AG08396 (cell line): Measurements from ENCODE around the gene SH3RF3.

Experiments
- DNase-seq: peaks from one replicate; pipeline ENCODE4 v3.0.0; 2012; ENCODE audit warnings: low spot score, mixed read lengths

SH3RF3 gene

DNA sequence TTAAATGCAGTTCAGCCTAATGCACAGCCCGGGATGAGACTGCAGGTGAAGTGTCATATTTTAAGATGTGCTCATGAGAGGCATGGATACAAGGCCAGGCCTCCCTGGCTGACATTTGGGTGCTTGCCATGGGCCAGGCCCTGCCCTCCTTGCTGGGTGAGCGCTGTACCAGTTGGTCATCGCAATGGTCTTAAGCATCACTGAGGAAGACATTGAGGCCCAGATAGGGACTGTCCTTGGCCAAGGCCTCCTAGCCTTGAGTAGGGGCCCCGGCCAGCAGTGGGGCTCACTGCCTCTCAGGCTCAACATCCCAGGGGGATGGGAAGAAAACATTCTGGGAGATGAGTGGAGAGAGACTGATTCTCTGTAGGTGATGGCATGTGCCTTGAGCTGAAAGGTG is 184.3 kb downstream of the SH3RF3 start:
- DNase-seq: no peak

DNA sequence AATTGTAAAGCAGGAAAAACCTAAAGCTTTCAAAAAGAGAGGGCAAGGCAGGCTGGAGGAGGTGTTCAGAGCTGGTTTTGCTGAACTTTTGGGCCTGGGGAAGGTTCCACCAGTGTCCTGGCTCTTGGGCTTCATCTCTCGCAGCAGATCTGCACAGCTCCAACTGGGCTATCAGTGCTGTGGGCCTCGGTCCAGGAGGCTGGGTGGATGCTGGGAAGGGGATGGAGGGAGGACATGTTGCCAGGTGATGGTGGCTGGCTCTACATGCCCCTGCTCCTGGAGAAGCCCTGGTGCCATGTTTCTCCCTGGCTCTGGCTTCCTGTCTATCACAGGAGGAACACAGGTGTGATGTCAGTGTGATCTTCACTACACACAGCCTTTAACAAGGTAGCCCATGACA is 187.1 kb downstream of the SH3RF3 start:
- no peak for DNase-seq

DNA sequence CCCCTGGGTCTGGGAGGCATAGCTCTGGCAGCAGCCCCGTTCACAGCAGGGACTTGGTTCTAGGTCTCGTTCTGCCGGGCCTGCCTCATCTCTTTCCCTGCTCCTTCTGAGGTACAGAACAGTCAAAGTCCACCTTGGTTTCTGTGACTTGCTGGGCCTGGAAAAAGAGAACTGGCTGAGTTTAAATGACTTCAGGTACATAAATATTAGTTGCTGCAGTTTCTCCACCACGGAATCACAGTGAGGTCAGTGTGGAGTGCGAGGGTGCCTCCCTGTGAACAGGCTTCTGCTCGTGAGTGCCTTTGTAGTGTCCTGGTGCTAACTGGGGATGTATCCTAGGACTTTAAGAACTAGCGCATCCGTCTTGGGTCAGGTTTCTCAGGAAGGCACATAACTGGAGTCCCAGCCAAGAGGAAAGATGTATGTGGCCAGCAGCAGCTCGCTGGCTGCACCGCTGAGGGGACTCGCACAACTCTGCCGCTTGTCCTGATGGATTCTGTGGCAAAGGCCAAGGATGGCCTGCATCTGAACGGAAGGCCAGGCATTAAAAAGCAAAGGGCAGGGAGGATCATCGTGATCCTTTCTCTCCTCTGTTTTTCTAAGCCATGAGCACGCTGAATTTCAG is 188.6 kb downstream of the SH3RF3 start:
- DNase-seq: no peak

DNA sequence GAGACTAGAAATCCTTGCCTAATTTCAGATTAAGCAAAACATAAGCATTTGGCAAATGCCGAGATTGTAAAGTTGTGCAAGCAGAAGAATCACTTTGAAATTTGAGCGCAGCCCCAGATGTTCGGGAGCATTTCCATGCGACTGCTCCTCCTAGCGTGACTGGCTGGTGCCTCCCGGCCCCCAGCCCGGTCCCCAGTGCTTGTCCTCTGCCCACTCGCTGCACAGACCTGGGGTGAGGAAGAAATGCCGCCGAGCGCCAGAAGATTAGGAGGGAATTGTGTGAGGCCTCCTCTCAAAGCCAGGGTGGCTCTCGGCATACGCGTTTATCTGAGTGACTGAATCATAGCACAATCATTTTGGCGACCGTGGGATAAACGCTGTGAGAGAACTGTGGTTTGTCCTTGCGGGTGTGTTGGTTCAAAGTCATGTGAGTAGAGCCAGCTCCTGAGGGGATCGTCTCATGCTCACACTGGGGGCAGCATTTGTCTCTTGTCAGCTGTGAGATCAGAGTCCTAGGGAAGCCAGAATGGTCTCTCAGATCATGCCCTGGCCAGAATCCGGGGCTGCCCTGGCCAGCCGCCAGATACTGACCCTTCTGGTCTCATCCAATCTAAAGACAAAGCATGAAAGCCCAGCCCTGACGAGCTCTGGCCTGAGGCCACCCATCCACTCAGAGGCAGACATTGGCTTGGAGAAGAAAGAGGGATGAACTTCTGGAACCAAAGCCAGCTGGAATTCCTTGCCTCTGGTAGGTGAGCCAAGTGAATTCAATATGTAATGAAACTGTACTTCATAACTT is 189.3 kb downstream of the SH3RF3 start:
- peak; percentile 82 for DNase-seq

DNA sequence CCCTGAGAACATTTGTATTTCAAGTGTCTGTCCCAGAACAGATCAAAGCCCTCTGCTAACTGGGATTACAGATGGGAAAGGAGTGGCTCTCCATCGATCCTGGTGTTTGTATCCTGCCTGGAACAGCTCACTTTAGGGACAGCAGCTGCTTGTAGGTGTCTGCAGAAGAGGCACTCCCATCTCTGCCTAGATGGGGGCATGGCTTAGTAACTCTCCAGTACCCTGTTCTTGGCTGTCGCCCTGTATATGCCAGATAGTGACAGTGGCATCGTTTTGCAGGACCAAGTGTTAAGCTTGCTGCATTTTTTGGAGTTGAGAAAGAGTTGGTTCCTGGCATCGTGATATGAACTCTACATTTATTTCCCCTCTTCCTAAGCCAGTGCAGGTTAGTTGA is 189.9 kb downstream of the SH3RF3 start:
- no peak for DNase-seq

DNA sequence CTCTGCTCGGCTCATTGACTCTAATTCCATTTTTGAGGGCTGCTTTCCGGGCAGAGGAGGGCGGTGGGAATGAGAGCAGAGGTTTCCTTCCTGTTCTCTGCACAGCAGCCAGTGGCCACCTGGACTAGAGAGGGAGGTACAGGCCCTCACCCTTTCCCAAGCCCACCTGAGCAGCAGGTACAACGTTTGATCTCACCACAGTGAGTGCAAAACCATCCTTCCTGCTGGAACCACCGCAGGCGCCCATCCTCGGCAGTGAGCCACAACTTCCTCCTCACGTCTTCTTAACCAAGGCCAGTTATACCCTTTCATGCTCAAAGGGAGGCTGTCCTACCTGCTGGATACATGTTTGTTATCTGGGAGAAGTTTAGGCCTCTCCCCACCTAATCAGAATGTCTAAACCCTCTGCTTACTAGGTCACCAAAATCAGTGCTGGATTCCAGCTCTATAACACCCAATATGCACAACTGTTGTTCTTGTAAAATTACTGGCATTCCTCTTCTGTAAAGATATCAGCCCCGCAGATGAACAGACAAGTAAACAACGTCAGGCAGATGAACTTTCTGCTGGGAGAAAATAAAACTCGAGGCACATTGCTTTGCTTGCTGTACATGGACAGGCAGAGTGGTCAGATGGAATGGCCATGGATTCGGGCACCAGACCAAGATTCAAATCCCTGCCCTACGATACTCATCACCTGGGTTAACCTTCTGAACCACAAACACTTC is 191.4 kb downstream of the SH3RF3 start:
- DNase-seq: no peak

DNA sequence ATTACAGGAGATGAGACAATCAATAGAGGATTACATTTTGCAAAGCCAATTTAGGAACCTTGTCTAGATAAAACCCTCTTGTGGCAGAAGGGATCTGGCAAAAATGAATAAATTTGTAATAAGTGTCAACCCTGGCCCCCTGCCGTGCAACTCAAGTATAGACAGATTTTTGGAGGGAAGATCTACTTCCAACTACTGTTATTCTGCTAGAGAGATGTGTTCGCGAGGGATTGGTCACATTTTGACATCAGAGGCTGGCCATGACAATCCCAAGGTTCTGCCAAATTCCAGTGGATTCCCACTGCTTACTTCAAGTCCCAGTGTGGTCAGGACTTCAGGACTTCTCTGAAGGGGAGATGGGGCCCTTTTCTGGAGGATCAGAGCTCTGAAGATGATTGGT is 192.6 kb downstream of the SH3RF3 start:
- peak; percentile 35 for DNase-seq

DNA sequence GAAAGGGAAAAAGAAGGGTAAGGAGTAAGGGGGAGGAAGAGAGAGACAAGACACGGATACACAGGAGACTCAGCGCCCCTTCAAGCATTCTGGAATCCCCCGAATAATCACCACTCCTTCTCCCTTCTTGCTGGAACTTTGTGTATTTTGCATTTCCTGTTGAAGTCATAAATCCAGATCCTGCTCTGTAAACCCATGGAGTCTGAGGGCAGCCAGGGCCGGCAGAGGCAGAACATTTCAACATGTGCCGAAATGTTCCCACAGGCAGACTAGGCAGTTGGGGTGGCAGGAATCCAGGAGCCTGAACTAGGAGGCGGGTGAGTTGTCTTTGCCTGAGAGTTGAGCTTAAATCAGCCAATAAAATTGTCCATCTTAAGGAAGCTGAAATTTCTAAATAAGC is 193.1 kb downstream of the SH3RF3 start:
- DNase-seq: peak; percentile 82

DNA sequence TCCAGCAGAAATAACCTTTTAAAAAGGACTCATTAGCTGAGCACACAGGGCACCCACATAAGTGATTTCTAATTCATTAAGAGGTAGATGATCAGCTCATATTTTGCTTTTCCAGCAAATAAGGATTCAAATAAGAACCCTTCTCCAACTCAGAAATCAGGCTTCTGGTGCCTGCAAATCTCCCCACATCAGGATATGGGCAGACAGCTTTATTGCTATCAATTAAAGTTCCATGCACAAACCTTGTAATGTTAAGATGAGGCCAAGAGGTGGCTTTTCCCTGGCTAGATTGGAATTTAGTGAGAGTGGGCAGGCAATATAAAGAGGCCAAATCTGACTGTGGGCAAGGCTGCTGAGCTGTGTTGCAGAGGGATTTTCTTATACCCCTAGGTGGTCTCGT is 193.6 kb downstream of the SH3RF3 start:
- DNase-seq: no peak

DNA sequence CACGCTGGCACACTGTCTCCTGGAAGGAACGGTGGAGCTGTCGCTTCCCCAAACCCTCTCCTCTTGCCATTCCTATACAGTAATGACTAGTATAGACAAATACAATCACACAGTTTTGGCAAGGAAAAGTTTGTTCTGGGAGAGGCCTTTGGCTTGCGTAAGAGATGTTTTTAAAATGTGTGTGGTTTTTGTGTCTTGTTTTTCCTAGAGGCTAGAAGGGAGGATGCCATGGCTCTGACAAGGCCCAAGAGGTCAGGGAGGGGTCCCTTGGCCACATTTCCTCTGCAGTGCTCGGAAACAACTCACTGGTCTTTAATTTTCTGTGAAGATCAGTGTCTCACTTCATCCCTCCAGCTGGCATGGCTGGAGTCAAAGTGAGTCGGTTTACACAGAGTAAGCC is 195.9 kb downstream of the SH3RF3 start:
- peak; percentile 58 for DNase-seq

DNA sequence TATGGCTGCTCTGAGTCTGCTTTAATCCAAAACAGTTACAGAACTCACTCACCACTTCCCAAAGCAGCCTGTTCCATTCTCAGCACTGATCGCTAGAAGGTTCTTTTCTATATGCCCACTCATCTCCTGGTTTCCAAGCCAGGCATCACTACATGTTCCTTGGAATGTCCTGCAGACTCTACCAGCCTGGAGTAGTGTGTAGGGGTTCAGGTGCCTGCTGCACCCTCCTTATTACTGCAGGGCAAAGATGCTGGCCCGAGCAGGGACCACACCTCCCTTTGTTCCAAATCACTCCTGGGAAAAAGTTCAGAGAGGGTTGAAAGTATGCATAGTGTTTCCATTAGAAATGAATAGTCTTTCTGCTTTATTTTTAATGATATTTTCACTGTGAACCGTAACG is 196.6 kb downstream of the SH3RF3 start:
- DNase-seq: no peak

DNA sequence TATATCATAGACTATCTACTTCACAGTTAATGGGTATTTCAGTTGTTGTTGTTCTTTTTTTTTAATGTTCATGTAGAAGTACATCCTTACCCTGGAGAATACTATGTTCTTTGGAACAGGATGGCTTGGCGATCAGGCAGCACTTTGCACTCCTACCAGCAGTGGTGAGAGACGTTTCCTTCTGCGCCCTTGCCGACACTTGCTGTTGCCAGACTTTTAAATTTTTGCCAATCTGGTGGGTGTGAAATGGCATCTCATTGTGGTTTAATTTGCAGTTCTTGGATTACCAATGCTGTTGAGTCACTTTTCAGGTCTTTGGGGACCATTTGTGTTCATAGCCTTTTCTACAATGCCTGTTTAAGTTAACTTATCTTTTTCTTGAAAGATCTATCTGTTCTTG is 197.3 kb downstream of the SH3RF3 start:
- DNase-seq: no peak

DNA sequence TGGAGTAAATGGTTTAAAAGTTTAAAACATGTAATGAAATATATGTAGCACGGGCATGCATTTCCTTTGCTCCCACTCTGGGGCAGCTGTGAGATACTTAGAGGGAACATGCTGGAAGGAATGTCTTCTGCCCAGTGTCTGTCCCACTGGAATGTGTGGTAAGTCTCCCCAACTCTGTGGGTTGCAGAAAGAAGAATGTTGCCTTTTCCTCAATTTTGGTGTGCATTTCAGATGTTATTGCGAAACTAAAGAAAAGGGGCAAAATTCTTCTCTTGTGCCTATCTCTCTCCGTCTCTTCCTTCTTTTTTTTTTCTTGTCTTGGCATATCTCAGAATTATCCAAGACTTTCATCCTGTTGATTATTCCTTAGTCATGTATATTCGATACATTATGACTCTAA is 201.1 kb downstream of the SH3RF3 start:
- DNase-seq: no peak

DNA sequence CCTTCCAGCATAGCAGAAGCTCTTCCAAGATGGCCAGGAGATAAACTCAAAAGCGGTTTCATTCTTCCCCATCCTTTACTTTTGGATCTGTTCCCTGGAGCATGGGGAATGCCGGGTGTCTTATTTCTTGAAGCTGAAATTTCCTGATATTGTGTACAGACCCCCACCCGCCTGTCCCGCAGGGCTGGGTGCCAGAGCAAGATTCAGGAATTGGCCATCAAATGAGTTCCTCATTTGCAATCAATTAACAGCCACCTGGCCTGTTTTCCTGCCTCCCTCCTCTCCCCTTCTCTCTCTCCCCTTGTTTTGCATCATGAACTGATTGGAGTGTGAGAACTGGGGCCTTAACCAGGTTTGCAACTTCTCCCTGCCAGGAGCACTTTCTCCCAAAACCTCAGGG is 202.1 kb downstream of the SH3RF3 start:
- DNase-seq: no peak

DNA sequence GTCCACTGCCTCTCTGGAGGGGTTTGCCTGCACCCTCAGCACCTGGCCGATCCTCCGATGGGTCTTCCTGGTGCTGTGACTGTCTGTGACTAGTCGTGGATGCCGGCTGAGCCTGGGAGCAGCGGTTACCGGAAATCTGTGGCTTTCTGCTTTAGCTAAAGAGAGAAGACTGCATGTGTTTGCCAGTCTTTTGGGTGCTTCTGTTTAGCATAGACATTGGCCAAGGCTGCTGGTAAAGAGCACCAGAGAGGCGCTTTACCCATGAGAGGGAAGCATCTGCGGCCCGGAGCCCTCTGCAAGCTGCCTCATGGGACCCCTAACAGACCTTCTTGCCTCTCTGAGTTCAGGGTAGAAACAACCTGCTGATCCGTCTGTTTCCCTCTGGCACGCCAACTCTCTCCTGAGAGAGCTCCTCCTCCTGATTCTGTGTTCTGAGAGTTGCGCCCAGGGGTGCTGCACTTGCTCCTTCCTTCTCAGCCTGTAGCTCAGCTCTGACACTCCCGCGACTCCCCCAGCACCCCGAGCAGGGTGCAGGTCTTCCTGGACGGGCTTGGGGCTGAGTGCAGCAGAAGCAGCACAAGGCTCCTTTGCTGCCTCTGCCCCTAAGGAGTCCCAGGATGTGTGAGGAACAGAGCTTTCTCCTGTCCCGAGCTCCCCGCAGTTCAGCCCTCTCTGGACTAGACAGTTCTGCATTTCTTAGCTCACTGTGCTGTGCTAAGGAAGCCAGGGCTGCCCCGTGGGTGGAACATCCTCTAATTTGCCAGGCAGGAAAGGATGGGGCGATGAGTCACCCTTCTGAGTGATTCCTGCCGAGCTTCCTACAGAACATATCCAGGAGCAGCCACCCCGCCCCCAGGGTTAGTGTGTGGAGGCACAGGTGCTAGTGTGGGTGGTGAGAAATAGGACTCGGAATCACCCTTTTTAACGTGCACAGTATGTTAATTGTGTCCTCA is 203.2 kb downstream of the SH3RF3 start:
- DNase-seq: peak; percentile 61

DNA sequence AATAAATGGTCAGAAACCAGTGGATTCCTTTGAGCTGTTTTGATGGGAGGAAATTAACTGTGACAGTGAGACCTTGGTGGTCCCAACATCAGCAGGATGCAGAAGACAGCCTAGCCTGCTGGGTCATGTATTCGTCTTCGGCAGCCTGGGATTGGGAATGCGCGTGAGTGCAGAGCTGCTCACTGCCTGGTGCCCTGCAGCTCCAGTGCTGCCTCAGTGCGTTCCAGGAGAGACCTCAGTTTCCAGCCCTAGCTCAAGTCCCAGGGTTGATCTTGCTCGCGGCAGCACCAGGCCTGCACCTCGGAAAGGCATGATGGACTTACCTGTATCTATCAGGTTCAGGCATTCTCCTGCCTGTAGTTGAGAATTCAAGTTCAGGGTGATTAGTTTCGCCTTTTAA is 203.9 kb downstream of the SH3RF3 start:
- no peak for DNase-seq

DNA sequence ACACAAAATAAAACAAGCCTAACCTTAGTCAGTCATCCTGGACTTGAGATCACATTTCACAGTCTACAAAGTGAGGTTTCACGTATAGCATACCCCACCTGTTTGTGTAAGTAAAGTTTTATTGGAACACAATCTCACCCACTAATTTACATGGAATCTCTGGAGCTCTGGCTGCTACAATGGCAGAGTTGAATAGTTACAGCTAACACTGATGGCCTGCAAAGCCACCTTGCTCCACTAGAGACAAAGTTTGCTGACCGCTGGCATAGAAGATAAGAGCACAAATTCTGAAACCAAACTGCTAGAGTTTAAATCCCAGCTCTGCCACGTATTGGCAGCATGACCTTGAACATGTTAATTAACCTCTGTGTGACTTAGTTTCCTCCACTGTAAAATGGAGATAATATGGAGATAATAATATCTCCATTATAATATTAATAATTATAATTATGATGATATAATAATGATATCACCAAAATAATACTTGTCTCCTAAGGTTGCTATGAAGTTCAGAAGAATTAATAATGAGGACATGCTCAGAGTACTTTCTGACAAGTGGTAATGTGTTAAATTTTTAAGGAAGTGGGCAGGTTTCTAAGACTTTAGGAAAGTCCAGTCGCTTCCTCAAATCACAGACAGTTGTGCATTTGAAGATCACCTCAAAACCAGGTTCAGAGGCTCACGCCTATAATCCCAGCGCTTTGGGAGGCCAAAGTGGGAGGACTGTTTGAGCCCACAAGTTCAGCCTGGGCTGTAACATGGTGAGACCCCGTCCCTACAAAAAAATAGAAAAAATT is 204.6 kb downstream of the SH3RF3 start:
- DNase-seq: no peak

DNA sequence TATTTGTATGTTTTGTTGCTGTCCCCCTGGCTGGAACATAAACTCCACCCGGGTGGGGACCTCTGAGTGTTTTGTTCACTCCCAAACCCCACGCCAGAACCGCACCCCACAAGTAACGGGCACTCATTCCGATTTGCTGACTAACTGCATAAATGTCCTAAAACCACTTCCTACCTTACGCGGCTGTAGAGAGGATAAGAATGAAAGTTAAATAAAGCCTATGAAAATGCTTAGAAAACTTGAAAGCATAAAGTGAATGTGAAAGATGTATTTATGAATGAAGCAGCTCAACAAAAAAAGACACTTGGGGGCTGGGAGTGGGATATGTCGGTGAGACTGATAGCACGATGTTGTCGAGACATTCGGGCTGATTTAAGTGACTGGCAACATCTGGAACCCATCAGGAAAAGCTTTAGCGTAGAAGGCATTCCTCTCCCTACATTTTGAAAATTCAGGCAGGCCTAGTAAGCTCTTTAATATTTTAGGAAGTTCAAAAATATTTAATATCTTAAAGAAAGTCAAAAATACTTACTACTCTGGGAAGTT is 206.7 kb downstream of the SH3RF3 start:
- DNase-seq: peak; percentile 58

DNA sequence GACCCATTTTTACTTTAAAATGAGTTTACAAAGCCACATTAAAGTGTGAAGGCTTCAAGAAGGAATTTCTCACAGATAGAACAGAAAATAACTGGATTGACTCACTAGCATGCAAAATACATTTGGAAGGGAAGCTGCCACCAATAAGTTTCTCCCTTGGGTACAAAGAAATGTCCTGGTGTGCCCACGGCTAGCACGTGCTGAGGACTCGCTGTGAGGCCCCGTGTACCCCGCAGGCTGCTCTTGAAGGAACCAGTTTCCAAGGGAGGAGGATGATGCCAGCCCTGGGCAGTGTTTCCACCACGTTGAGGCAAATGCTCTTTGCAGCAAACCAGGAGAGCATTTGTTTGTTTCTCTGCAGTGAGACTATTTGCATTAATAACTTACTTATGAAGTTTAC is 207.3 kb downstream of the SH3RF3 start:
- no peak for DNase-seq

DNA sequence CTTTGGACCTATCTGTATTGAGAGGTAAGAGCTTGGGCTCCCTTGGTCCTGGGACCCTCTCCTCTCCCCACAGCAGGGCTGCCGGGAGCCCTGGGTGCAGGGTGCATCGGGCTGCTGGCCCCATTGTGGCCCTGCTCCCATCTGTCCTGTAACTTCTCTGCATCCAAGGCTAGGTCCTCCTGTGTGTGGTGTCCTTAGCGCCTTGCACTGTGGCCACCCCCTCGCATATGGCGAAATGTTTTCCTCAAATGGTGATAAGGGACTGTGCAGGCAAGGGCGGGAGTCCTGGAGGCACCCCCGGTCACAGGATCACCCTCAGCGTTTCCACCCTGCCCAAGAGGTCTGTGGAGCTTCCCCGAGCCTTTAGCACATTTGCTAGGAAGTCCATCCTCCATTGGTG is 208.2 kb downstream of the SH3RF3 start:
- DNase-seq: no peak

DNA sequence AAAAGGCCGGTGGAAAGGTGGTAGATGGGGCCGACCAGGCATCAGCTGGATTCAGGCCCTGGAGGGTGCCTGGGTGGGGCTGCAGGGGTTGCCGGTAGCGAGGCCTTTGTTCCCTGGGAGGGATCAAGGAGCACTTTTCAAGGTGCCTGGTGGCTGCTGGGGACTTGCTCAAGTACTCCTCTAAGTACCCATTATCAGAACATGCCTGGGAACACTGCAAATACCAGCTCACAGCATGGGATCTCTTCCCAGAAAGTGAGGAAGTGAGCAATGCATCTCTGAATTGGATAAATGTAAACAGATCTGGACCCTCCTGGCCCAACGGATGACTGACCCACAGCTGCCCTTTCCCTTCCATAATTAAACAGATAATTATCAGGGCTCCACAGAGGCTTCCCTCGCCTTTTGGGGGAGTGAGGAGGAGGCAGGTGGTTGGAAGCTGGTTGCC is 210.5 kb downstream of the SH3RF3 start:
- DNase-seq: peak; percentile 56
